GM23338 (cell line): ENCODE data around the gene MT1H. TPM values are rescaled to one million over a fixed set of nuclear protein-coding genes. Genes with fewer than 3 reads are reported as not detected.

Source experiments
- ATAC-seq: fragments of 200-7000 bp; cut with Tn5 transposase; 3 replicates; pipeline ENCODE4 v1.9.1; 2020
- DNase-seq: peaks from one replicate; pipeline ENCODE4 v3.0.0-alpha.2; 2015; ENCODE audit warnings: low spot score
- H2AFZ ChIP-seq: fragments of 200-600 bp; sonication (generic); 2 replicates; pipeline ENCODE4 v1.8.0; 2016; ENCODE audit warnings: antibody characterized with exemption, mild to moderate bottlenecking, moderate library complexity
- H3F3A ChIP-seq: fragments of 200-600 bp; sonication (generic); replicated peaks from 2 replicates; pipeline ENCODE4 v1.8.0; 2017; ENCODE audit warnings: antibody characterized with exemption, mixed run types, low read depth
- H3K27ac ChIP-seq: fragments of 200-600 bp; sonication (generic); 2 replicates; pipeline ENCODE4 v1.6.1; 2016; ENCODE audit warnings: low read depth
- H3K27me3 ChIP-seq: fragments of 200-600 bp; sonication (generic); 2 replicates; pipeline ENCODE4 v1.8.0; 2016; ENCODE audit warnings: mild to moderate bottlenecking, mixed run types, moderate library complexity; ENCODE audit not compliant: insufficient read depth
- H3K36me3 ChIP-seq: fragments of 200-600 bp; sonication (generic); 2 replicates; pipeline ENCODE4 v1.8.0; 2016; ENCODE audit warnings: mild to moderate bottlenecking; ENCODE audit not compliant: insufficient read depth
- H3K4me1 ChIP-seq: fragments of 200-600 bp; sonication (generic); 2 replicates; pipeline ENCODE4 v1.8.0; 2016; ENCODE audit warnings: mild to moderate bottlenecking, moderate library complexity; ENCODE audit not compliant: insufficient read depth
- H3K4me2 ChIP-seq: fragments of 200-600 bp; sonication (generic); 2 replicates; pipeline ENCODE4 v1.7.1; 2017; ENCODE audit warnings: mixed run types
- H3K4me3 ChIP-seq: fragments of 200-600 bp; sonication (generic); 2 replicates; pipeline ENCODE4 v1.6.1; 2016; ENCODE audit warnings: mixed run types
- H3K79me2 ChIP-seq: fragments of 200-600 bp; sonication (generic); replicated peaks from 2 replicates; pipeline ENCODE4 v1.8.0; 2017; ENCODE audit warnings: mild to moderate bottlenecking; ENCODE audit not compliant: insufficient read depth
- H3K9me2 ChIP-seq: fragments of 200-600 bp; sonication (generic); 2 replicates; pipeline ENCODE4 v1.8.0; 2017; ENCODE audit not compliant: insufficient read depth
- H4K20me1 ChIP-seq: fragments of 200-600 bp; sonication (generic); replicated peaks from 2 replicates; pipeline ENCODE4 v1.8.0; 2017; ENCODE audit warnings: mild to moderate bottlenecking; ENCODE audit not compliant: insufficient read depth
- H3K27ac Mint-ChIP-seq: 2 replicates; pipeline ENCODE4 v1.8.0; 2020; ENCODE audit warnings: inconsistent platforms, mild to moderate bottlenecking, moderate library complexity, mixed read lengths
- H3K27me3 Mint-ChIP-seq: 3 replicates; pipeline ENCODE4 v1.8.0; 2022; ENCODE audit warnings: low read depth, mild to moderate bottlenecking, moderate library complexity, mixed read lengths, inconsistent platforms; ENCODE audit not compliant: insufficient read depth, poor library complexity
- H3K36me3 Mint-ChIP-seq: 3 replicates; pipeline ENCODE4 v1.8.0; 2021; ENCODE audit warnings: low read depth, mild to moderate bottlenecking, inconsistent platforms, moderate library complexity, mixed read lengths
- H3K4me1 Mint-ChIP-seq: 3 replicates; pipeline ENCODE4 v1.8.0; 2020; ENCODE audit warnings: mild to moderate bottlenecking, inconsistent platforms, mixed read lengths
- H3K4me3 Mint-ChIP-seq: 3 replicates; pipeline ENCODE4 v1.8.0; 2021; ENCODE audit warnings: moderate library complexity, mild to moderate bottlenecking, inconsistent platforms, mixed read lengths
- H3K9me3 Mint-ChIP-seq: 3 replicates; pipeline ENCODE4 v1.8.0; 2020; ENCODE audit warnings: moderate library complexity, mild to moderate bottlenecking, inconsistent platforms, mixed read lengths
- CREB1 ChIP-seq: fragments of 250-450 bp; sonication (Bioruptor Pico); IDR thresholded peaks from 2 replicates; pipeline ENCODE4 v1.5.0; 2020; ENCODE audit warnings: low read depth, mild to moderate bottlenecking, moderate library complexity
- ETS1 ChIP-seq: IDR thresholded peaks from 2 replicates; pipeline ENCODE4 v1.6.1; 2016; ENCODE audit warnings: antibody characterized with exemption
- EZH2 ChIP-seq: fragments of 200-600 bp; sonication (generic); IDR thresholded peaks from one replicate; pipeline ENCODE4 v1.8.0; 2017; ENCODE audit warnings: antibody characterized with exemption, mild to moderate bottlenecking, low read depth; ENCODE audit not compliant: unreplicated experiment
- EZH2phosphoT487 ChIP-seq: fragments of 200-600 bp; sonication (generic); IDR thresholded peaks from one replicate; pipeline ENCODE4 v1.8.1; 2018; ENCODE audit warnings: antibody characterized with exemption; ENCODE audit not compliant: unreplicated experiment
- JUNB ChIP-seq: IDR thresholded peaks from one replicate; pipeline ENCODE4 v1.6.1; 2016; ENCODE audit warnings: antibody characterized with exemption; ENCODE audit not compliant: unreplicated experiment
- POLR2AphosphoS5 ChIP-seq: IDR thresholded peaks from 2 replicates; pipeline ENCODE4 v1.6.1; 2016; ENCODE audit warnings: antibody characterized with exemption, low read depth
- STAT1 ChIP-seq: IDR thresholded peaks from one replicate; pipeline ENCODE4 v1.6.1; 2016; ENCODE audit warnings: antibody characterized with exemption; ENCODE audit not compliant: unreplicated experiment
- polyA plus RNA-seq: library from polyadenylated mRNA; unstranded; fragments of >200 nt; fragmentation: Nextera tagmentation; extraction: Ambion mirVana; gene quantifications from 2 replicates; pipeline ENCODE4 v1.2.1, GENCODE V29; 2016
- total RNA-seq: library from RNA; depleted of rRNA; stranded (reverse); fragments of >200 nt; shearing (Covaris generic); gene quantifications from 2 replicates; pipeline ENCODE4 v1.2.3, GENCODE V29; 2014
- TF ChIP-seq, protein P1 (sequence below): fragments of 250-450 bp; sonication (Bioruptor Pico); IDR thresholded peaks from 2 replicates; pipeline ENCODE4 v1.5.0; 2020; ENCODE audit warnings: mild to moderate bottlenecking, moderate library complexity

Gene MT1H
- total and polyA plus RNA-seq, 2 experiments from 2014 or later, result 52.3 to 425 TPM

DNA sequence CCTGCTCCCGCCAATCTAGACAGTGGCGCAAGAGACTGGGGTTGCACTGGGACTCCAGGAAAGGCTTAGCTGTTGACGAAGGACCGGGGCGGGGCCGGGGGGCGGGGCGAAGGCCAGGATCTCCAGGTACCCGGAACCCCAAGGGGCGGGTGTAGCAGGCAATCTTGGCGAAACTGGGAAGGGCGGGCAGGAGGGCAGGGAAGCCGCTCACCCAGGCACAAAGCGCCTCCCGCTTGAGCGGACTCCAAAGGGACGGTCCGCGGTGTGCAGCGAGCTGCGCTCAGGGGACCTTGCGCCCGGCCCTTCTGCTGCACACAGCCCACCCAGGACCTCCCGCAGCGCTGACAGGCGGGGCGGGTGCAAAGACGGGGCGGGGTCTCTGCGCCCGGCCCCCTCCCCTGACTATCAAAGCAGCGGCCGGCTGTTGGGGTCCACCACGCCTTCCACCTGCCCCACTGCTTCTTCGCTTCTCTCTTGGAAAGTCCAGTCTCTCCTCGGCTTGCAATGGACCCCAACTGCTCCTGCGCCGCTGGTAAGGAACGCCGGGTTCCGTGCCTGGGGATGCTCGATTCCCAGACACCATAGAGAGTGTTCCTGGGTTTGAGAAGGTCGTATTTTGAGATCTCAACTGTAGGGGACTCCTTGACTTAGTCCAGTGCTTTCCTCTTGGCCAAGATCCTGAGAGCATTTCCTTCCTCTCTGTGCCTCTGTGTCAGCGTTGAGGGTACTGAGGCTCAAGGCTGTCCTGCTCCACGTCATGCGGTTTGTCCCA, 11.9 kb upstream of the MT1H start, which contains the start of gene MT1F (continued):
- TF ChIP-seq ETS1, result no peak

- Histone ChIP-seq H4K20me1 (no peaks in the 10 kb centered on the region), H3K4me3 (peak overlapping the region; percentile 82), H3K4me2 (peak overlapping the region; percentile 90), H3K9me2 (no peaks in the 10 kb centered on the region), H3K27me3 (peaks cover 75% of the 10 kb centered on the region), H3F3A (peaks cover 1% of the 10 kb centered on the region; the same call in 1 of the 2 replicates), H2AFZ (peak overlapping the region; percentile 80), H3K36me3 (no peaks in the 10 kb centered on the region; the same call in 1 of the 2 replicates), H3K27ac (no peak overlapping the region), H3K4me1 (peaks cover 21% of the 10 kb centered on the region), H3K79me2 (no peaks in the 10 kb centered on the region)
- H3K36me3 Mint-ChIP-seq, result peaks cover 22% of the 10 kb centered on the region; the same call in 2 of the 3 replicates
- DNase-seq (no peak), ATAC-seq (peak; percentile 17)
- H3K27me3 Mint-ChIP-seq, result peaks cover 69% of the 10 kb centered on the region
- H3K4me3 Mint-ChIP-seq, result peak overlapping the region; percentile 90
- H3K27ac Mint-ChIP-seq, result no peak overlapping the region
- no peaks in the 10 kb centered on the region for H3K9me3 Mint-ChIP-seq
- peaks cover 24% of the 10 kb centered on the region for H3K4me1 Mint-ChIP-seq
- TF ChIP-seq STAT1, result no peak
- TF ChIP-seq POLR2AphosphoS5, result no peak
- TF ChIP-seq JUNB, result no peak
- no peak for TF ChIP-seq EZH2phosphoT487
- TF ChIP-seq EZH2, result no peak
Measured at GRCh38 chr16:56658327-56658875, 11.2 kb upstream of the MT1H start.

DNA sequence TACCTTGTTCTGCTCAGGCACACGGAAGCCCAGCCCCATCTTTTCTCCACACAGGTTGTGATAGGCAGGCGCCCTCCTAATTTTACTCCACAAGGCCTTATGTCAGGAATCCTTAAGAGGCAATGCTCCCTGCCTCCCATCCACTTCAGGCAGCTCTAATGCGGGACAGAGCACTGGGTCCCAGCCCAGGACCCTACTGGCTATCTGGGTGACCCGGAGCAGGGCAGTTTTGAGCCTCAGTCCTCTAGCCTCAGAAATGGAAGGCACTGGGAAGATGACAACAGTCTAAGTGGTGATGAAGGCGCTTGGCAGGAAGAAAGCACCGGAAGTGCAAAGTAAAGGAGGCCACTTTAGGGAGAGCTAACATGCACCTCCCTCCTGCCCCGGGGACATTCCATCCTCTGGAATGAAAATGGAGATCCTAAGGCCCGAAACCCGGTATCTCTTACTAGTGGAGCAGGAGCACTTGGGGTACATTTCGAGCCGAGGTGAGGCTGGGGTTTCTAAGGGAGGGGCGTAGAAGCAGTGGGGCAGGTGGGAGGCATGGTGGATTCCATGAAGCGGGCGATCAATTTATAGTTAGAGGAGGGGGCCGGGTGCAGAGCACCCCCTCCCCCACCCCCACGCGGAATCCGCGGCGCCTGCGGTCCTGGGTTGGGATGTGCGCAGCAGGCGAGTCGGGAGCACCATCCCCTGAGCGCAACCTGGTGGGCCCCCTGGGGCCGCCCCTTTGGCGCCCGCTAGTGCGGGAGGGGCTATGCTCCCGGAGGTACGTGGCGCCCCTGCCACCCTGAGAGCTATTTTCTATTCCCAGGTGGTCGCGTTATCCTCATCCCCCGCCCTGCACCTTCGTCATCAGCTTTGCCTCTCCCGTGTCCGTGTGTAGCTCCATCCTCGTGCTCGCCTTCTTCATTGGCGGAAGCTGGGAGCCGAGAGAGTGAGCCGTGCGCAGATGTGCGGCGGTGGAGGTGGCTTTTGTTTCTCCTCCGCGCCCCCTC, 7.0 kb upstream of the MT1H start:
- Histone ChIP-seq H3K9me2 (no peaks in the 10 kb centered on the region), H3K79me2 (no peaks in the 10 kb centered on the region; the same call in 1 of the 2 replicates), H3K27ac (no peak overlapping the region), H3K4me2 (peak overlapping the region; percentile 92), H4K20me1 (no peaks in the 10 kb centered on the region), H3K27me3 (peaks cover 100% of the 10 kb centered on the region), H2AFZ (peak overlapping the region; percentile 90), H3K36me3 (no peaks in the 10 kb centered on the region), H3F3A (peaks cover 4% of the 10 kb centered on the region; the same call in 1 of the 2 replicates), H3K4me1 (peaks cover 33% of the 10 kb centered on the region), H3K4me3 (peak overlapping the region; percentile 69)
- ATAC-seq (peak; percentile 15), DNase-seq (peak; percentile 65)
- Mint-ChIP-seq H3K27ac (no peak overlapping the region), H3K4me3 (peak overlapping the region; percentile 73), H3K27me3 (peaks cover 97% of the 10 kb centered on the region), H3K4me1 (peaks cover 29% of the 10 kb centered on the region), H3K9me3 (no peaks in the 10 kb centered on the region), H3K36me3 (peaks cover 40% of the 10 kb centered on the region)
- TF ChIP-seq EZH2 (peak; percentile 28), POLR2AphosphoS5 (peak; percentile 40), CREB1 (CRISPR knock-in tag) (no peak)
- TF ChIP-seq, protein P1, sequence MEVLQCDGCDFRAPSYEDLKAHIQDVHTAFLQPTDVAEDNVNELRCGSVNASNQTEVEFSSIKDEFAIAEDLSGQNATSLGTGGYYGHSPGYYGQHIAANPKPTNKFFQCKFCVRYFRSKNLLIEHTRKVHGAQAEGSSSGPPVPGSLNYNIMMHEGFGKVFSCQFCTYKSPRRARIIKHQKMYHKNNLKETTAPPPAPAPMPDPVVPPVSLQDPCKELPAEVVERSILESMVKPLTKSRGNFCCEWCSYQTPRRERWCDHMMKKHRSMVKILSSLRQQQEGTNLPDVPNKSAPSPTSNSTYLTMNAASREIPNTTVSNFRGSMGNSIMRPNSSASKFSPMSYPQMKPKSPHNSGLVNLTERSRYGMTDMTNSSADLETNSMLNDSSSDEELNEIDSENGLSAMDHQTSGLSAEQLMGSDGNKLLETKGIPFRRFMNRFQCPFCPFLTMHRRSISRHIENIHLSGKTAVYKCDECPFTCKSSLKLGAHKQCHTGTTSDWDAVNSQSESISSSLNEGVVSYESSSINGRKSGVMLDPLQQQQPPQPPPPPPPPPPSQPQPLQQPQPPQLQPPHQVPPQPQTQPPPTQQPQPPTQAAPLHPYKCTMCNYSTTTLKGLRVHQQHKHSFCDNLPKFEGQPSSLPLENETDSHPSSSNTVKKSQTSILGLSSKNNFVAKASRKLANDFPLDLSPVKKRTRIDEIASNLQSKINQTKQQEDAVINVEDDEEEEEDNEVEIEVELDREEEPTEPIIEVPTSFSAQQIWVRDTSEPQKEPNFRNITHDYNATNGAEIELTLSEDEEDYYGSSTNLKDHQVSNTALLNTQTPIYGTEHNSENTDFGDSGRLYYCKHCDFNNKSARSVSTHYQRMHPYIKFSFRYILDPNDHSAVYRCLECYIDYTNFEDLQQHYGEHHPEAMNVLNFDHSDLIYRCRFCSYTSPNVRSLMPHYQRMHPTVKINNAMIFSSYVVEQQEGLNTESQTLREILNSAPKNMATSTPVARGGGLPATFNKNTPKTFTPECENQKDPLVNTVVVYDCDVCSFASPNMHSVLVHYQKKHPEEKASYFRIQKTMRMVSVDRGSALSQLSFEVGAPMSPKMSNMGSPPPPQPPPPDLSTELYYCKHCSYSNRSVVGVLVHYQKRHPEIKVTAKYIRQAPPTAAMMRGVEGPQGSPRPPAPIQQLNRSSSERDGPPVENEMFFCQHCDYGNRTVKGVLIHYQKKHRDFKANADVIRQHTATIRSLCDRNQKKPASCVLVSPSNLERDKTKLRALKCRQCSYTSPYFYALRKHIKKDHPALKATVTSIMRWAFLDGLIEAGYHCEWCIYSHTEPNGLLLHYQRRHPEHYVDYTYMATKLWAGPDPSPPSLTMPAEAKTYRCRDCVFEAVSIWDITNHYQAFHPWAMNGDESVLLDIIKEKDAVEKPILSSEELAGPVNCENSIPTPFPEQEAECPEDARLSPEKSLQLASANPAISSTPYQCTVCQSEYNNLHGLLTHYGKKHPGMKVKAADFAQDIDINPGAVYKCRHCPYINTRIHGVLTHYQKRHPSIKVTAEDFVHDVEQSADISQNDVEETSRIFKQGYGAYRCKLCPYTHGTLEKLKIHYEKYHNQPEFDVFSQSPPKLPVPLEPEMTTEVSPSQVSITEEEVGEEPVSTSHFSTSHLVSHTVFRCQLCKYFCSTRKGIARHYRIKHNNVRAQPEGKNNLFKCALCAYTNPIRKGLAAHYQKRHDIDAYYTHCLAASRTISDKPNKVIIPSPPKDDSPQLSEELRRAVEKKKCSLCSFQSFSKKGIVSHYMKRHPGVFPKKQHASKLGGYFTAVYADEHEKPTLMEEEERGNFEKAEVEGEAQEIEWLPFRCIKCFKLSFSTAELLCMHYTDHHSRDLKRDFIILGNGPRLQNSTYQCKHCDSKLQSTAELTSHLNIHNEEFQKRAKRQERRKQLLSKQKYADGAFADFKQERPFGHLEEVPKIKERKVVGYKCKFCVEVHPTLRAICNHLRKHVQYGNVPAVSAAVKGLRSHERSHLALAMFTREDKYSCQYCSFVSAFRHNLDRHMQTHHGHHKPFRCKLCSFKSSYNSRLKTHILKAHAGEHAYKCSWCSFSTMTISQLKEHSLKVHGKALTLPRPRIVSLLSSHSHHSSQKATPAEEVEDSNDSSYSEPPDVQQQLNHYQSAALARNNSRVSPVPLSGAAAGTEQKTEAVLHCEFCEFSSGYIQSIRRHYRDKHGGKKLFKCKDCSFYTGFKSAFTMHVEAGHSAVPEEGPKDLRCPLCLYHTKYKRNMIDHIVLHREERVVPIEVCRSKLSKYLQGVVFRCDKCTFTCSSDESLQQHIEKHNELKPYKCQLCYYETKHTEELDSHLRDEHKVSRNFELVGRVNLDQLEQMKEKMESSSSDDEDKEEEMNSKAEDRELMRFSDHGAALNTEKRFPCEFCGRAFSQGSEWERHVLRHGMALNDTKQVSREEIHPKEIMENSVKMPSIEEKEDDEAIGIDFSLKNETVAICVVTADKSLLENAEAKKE (CRISPR knock-in tag), result no peak
